Neural cell (in vitro differentiated cells): ENCODE results near the gene MINAR1. TPM values are rescaled to one million over a fixed set of nuclear protein-coding genes. Genes with fewer than 3 reads are reported as not detected.
A peak's percentile ranks its signal among the peaks of the same experiment; 100 is the strongest.

Experiments used
- H2AFZ ChIP-seq: fragments of 200-600, 300-800 bp; sonication (generic), shearing (Covaris generic); 2 replicates; pipeline ENCODE4 v1.6.0; 2014; ENCODE audit warnings: low read depth, mild to moderate bottlenecking, antibody characterized with exemption, low read length, moderate library complexity
- H3F3A ChIP-seq: fragments of 200-600 bp; shearing (Covaris generic); 2 replicates; pipeline ENCODE4 v1.6.1; 2016; ENCODE audit warnings: mild to moderate bottlenecking, moderate library complexity, mixed read lengths, antibody characterized with exemption, low read length; ENCODE audit not compliant: insufficient read depth, poor library complexity, severe bottlenecking
- H3K27ac ChIP-seq: fragments of 200-600, 300-800 bp; sonication (generic), shearing (Covaris generic); 2 replicates; pipeline ENCODE4 v1.5.1; 2014; ENCODE audit warnings: mild to moderate bottlenecking, low read length, moderate library complexity
- H3K27me3 ChIP-seq: fragments of 300-800, 200-600 bp; sonication (generic), shearing (Covaris generic); 2 replicates; pipeline ENCODE4 v1.6.0; 2014; ENCODE audit warnings: mild to moderate bottlenecking, low read depth, low read length, moderate library complexity; ENCODE audit not compliant: insufficient read depth
- H3K36me3 ChIP-seq: fragments of 300-800, 200-600 bp; sonication (generic), shearing (Covaris generic); 2 replicates; pipeline ENCODE4 v1.5.1; 2014; ENCODE audit warnings: mild to moderate bottlenecking, antibody characterized with exemption, low read length, moderate library complexity; ENCODE audit not compliant: insufficient read depth
- H3K4me2 ChIP-seq: fragments of 300-800, 200-600 bp; sonication (generic), shearing (Covaris generic); 2 replicates; pipeline ENCODE4 v1.6.0; 2014; ENCODE audit warnings: mild to moderate bottlenecking, low read length
- H3K4me3 ChIP-seq: fragments of 300-800, 200-600 bp; sonication (generic), shearing (Covaris generic); 2 replicates; pipeline ENCODE4 v1.5.1; 2014; ENCODE audit warnings: mild to moderate bottlenecking, low read length, moderate library complexity
- H3K79me2 ChIP-seq: fragments of 200-600 bp; shearing (Covaris generic); replicated peaks from 2 replicates; pipeline ENCODE4 v1.6.0; 2014; ENCODE audit warnings: mild to moderate bottlenecking, low read length, moderate library complexity; ENCODE audit not compliant: insufficient read depth
- H3K9ac ChIP-seq: fragments of 300-800, 200-600 bp; sonication (generic), shearing (Covaris generic); 2 replicates; pipeline ENCODE4 v1.6.1; 2016; ENCODE audit warnings: mild to moderate bottlenecking, low read length, mixed read lengths
- H3K9me2 ChIP-seq: fragments of 200-600 bp; shearing (Covaris generic); 2 replicates; pipeline ENCODE4 v1.6.1; 2016; ENCODE audit warnings: mild to moderate bottlenecking, low read length, mixed read lengths; ENCODE audit not compliant: insufficient read depth
- H3K9me3 ChIP-seq: fragments of 200-600, 300-800 bp; sonication (generic), shearing (Covaris generic); 2 replicates; pipeline ENCODE4 v1.6.1; 2016; ENCODE audit warnings: mild to moderate bottlenecking, mixed run types, low read length, moderate library complexity, mixed read lengths
- H4K20me1 ChIP-seq: fragments of 200-600 bp; shearing (Covaris generic); 2 replicates; pipeline ENCODE4 v1.6.1; 2016; ENCODE audit warnings: mild to moderate bottlenecking, mixed run types; ENCODE audit not compliant: insufficient read depth
- EP300 ChIP-seq: fragments of 450-650 bp; conservative IDR thresholded peaks from 2 replicates; pipeline ENCODE4 v1.6.1; 2014; ENCODE audit warnings: antibody characterized with exemption, mild to moderate bottlenecking, moderate library complexity; ENCODE audit not compliant: poor library complexity, severe bottlenecking
- EZH2 ChIP-seq: fragments of 200-600, 300-800 bp; shearing (Covaris generic), sonication (generic); IDR thresholded peaks from 2 replicates; pipeline ENCODE4 v1.6.1; 2014; ENCODE audit warnings: antibody characterized with exemption, low read length, borderline replicate concordance, mild to moderate bottlenecking; ENCODE audit not compliant: insufficient read depth, poor library complexity, severe bottlenecking
- MXI1 ChIP-seq: fragments of 450-650 bp; conservative IDR thresholded peaks from 2 replicates; pipeline ENCODE4 v1.6.1; 2014; ENCODE audit warnings: antibody characterized with exemption, mild to moderate bottlenecking; ENCODE audit not compliant: poor library complexity, severe bottlenecking
- POLR2AphosphoS5 ChIP-seq: IDR thresholded peaks from 2 replicates; pipeline ENCODE4 v1.6.1; 2012
- RAD21 ChIP-seq: fragments of 450-650 bp; conservative IDR thresholded peaks from 2 replicates; pipeline ENCODE4 v1.6.1; 2014; ENCODE audit warnings: antibody characterized with exemption, mild to moderate bottlenecking, moderate library complexity
- REST ChIP-seq: IDR thresholded peaks from 2 replicates; pipeline ENCODE4 v1.6.1; 2012; ENCODE audit warnings: borderline replicate concordance
- SMC3 ChIP-seq: fragments of 450-650 bp; conservative IDR thresholded peaks from 2 replicates; pipeline ENCODE4 v1.6.1; 2014; ENCODE audit warnings: antibody characterized with exemption, mild to moderate bottlenecking, moderate library complexity; ENCODE audit not compliant: poor library complexity
- TAF1 ChIP-seq: IDR thresholded peaks from 2 replicates; pipeline ENCODE4 v1.6.1; 2012; ENCODE audit warnings: low read depth
- polyA plus RNA-seq: library from polyadenylated mRNA; depleted of rRNA; stranded (reverse); fragments of >200 nt; gene quantifications from 2 replicates; pipeline ENCODE4 v1.2.3, GENCODE V29; 2014
- TF ChIP-seq, protein P1 (sequence below): fragments of 450-650 bp; IDR thresholded peaks from 2 replicates; pipeline ENCODE4 v1.5.1; 2014; ENCODE audit warnings: antibody characterized with exemption, mild to moderate bottlenecking, moderate library complexity; ENCODE audit not compliant: poor library complexity, severe bottlenecking

Gene MINAR1
- polyA plus RNA-seq, 1 donor from 2014 or later, result 3.1 TPM

- TF ChIP-seq, protein P1, sequence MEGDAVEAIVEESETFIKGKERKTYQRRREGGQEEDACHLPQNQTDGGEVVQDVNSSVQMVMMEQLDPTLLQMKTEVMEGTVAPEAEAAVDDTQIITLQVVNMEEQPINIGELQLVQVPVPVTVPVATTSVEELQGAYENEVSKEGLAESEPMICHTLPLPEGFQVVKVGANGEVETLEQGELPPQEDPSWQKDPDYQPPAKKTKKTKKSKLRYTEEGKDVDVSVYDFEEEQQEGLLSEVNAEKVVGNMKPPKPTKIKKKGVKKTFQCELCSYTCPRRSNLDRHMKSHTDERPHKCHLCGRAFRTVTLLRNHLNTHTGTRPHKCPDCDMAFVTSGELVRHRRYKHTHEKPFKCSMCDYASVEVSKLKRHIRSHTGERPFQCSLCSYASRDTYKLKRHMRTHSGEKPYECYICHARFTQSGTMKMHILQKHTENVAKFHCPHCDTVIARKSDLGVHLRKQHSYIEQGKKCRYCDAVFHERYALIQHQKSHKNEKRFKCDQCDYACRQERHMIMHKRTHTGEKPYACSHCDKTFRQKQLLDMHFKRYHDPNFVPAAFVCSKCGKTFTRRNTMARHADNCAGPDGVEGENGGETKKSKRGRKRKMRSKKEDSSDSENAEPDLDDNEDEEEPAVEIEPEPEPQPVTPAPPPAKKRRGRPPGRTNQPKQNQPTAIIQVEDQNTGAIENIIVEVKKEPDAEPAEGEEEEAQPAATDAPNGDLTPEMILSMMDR, result no peak
- TF ChIP-seq TAF1 (no peak), SMC3 (no peak), EZH2 (no peak), RAD21 (no peak), MXI1 (no peak), REST (no peak), POLR2AphosphoS5 (no peak), EP300 (no peak)
- H3K4me3 ChIP-seq, result no peak overlapping the region
These were observed 14.9 kb downstream of the MINAR1 start for GRCh38 chr15:79447060-79447459.

GRCh38 chr15:79450648-79451047 lies 18.5 kb downstream of the MINAR1 start:
- H3K4me3 ChIP-seq, result no peak overlapping the region
- no peaks in the 10 kb centered on the region for H3K9me2 ChIP-seq
- H3K27ac ChIP-seq, result no peak overlapping the region
- TF ChIP-seq SMC3, result peak; percentile 26
- TF ChIP-seq POLR2AphosphoS5, result no peak
- no peak for TF ChIP-seq EP300
- TF ChIP-seq, protein P1, result peak; percentile 33
- no peak for TF ChIP-seq RAD21
- TF ChIP-seq MXI1, result no peak
- no peak overlapping the region for H3K4me2 ChIP-seq
- H3K9me3 ChIP-seq, result no peaks in the 10 kb centered on the region
- no peak overlapping the region for H3K9ac ChIP-seq
- no peaks in the 10 kb centered on the region for H3K79me2 ChIP-seq
- no peaks in the 10 kb centered on the region for H3K27me3 ChIP-seq
- no peaks in the 10 kb centered on the region for H3K36me3 ChIP-seq
- H4K20me1 ChIP-seq, result no peaks in the 10 kb centered on the region
- H2AFZ ChIP-seq, result no peak overlapping the region
- H3F3A ChIP-seq, result no peaks in the 10 kb centered on the region

More at GRCh38 chr15:79447060-79447459, 14.9 kb downstream of the MINAR1 start:
- Histone ChIP-seq H3K4me2 (no peak overlapping the region), H3K9me2 (no peaks in the 10 kb centered on the region), H3K79me2 (no peaks in the 10 kb centered on the region), H2AFZ (no peak overlapping the region), H3K27me3 (no peaks in the 10 kb centered on the region), H3K27ac (no peak overlapping the region), H4K20me1 (no peaks in the 10 kb centered on the region), H3K36me3 (no peaks in the 10 kb centered on the region), H3F3A (no peaks in the 10 kb centered on the region), H3K9ac (no peak overlapping the region), H3K9me3 (no peaks in the 10 kb centered on the region)
